Neural cell (in vitro differentiated cells): ENCODE measurements around the gene PHC1. TPM values are rescaled to one million over a fixed set of nuclear protein-coding genes. Genes with fewer than 3 reads are reported as not detected.

Source experiments
- H2AFZ ChIP-seq: fragments of 200-600, 300-800 bp; sonication (generic), shearing (Covaris generic); 2 replicates; pipeline ENCODE4 v1.6.0; 2014; ENCODE audit warnings: low read depth, mild to moderate bottlenecking, antibody characterized with exemption, low read length, moderate library complexity
- H3F3A ChIP-seq: fragments of 200-600 bp; shearing (Covaris generic); 2 replicates; pipeline ENCODE4 v1.6.1; 2016; ENCODE audit warnings: mild to moderate bottlenecking, moderate library complexity, mixed read lengths, antibody characterized with exemption, low read length; ENCODE audit not compliant: insufficient read depth, poor library complexity, severe bottlenecking
- H3K27ac ChIP-seq: fragments of 200-600, 300-800 bp; sonication (generic), shearing (Covaris generic); 2 replicates; pipeline ENCODE4 v1.5.1; 2014; ENCODE audit warnings: mild to moderate bottlenecking, low read length, moderate library complexity
- H3K27me3 ChIP-seq: fragments of 300-800, 200-600 bp; sonication (generic), shearing (Covaris generic); 2 replicates; pipeline ENCODE4 v1.6.0; 2014; ENCODE audit warnings: mild to moderate bottlenecking, low read depth, low read length, moderate library complexity; ENCODE audit not compliant: insufficient read depth
- H3K36me3 ChIP-seq: fragments of 300-800, 200-600 bp; sonication (generic), shearing (Covaris generic); 2 replicates; pipeline ENCODE4 v1.5.1; 2014; ENCODE audit warnings: mild to moderate bottlenecking, antibody characterized with exemption, low read length, moderate library complexity; ENCODE audit not compliant: insufficient read depth
- H3K4me2 ChIP-seq: fragments of 300-800, 200-600 bp; sonication (generic), shearing (Covaris generic); 2 replicates; pipeline ENCODE4 v1.6.0; 2014; ENCODE audit warnings: mild to moderate bottlenecking, low read length
- H3K4me3 ChIP-seq: fragments of 300-800, 200-600 bp; sonication (generic), shearing (Covaris generic); 2 replicates; pipeline ENCODE4 v1.5.1; 2014; ENCODE audit warnings: mild to moderate bottlenecking, low read length, moderate library complexity
- H3K79me2 ChIP-seq: fragments of 200-600 bp; shearing (Covaris generic); replicated peaks from 2 replicates; pipeline ENCODE4 v1.6.0; 2014; ENCODE audit warnings: mild to moderate bottlenecking, low read length, moderate library complexity; ENCODE audit not compliant: insufficient read depth
- H3K9ac ChIP-seq: fragments of 300-800, 200-600 bp; sonication (generic), shearing (Covaris generic); 2 replicates; pipeline ENCODE4 v1.6.1; 2016; ENCODE audit warnings: mild to moderate bottlenecking, low read length, mixed read lengths
- H3K9me2 ChIP-seq: fragments of 200-600 bp; shearing (Covaris generic); 2 replicates; pipeline ENCODE4 v1.6.1; 2016; ENCODE audit warnings: mild to moderate bottlenecking, low read length, mixed read lengths; ENCODE audit not compliant: insufficient read depth
- H3K9me3 ChIP-seq: fragments of 200-600, 300-800 bp; sonication (generic), shearing (Covaris generic); 2 replicates; pipeline ENCODE4 v1.6.1; 2016; ENCODE audit warnings: mild to moderate bottlenecking, mixed run types, low read length, moderate library complexity, mixed read lengths
- H4K20me1 ChIP-seq: fragments of 200-600 bp; shearing (Covaris generic); 2 replicates; pipeline ENCODE4 v1.6.1; 2016; ENCODE audit warnings: mild to moderate bottlenecking, mixed run types; ENCODE audit not compliant: insufficient read depth
- EP300 ChIP-seq: fragments of 450-650 bp; conservative IDR thresholded peaks from 2 replicates; pipeline ENCODE4 v1.6.1; 2014; ENCODE audit warnings: antibody characterized with exemption, mild to moderate bottlenecking, moderate library complexity; ENCODE audit not compliant: poor library complexity, severe bottlenecking
- EZH2 ChIP-seq: fragments of 200-600, 300-800 bp; shearing (Covaris generic), sonication (generic); IDR thresholded peaks from 2 replicates; pipeline ENCODE4 v1.6.1; 2014; ENCODE audit warnings: antibody characterized with exemption, low read length, borderline replicate concordance, mild to moderate bottlenecking; ENCODE audit not compliant: insufficient read depth, poor library complexity, severe bottlenecking
- MXI1 ChIP-seq: fragments of 450-650 bp; conservative IDR thresholded peaks from 2 replicates; pipeline ENCODE4 v1.6.1; 2014; ENCODE audit warnings: antibody characterized with exemption, mild to moderate bottlenecking; ENCODE audit not compliant: poor library complexity, severe bottlenecking
- POLR2AphosphoS5 ChIP-seq: IDR thresholded peaks from 2 replicates; pipeline ENCODE4 v1.6.1; 2012
- RAD21 ChIP-seq: fragments of 450-650 bp; conservative IDR thresholded peaks from 2 replicates; pipeline ENCODE4 v1.6.1; 2014; ENCODE audit warnings: antibody characterized with exemption, mild to moderate bottlenecking, moderate library complexity
- SMC3 ChIP-seq: fragments of 450-650 bp; conservative IDR thresholded peaks from 2 replicates; pipeline ENCODE4 v1.6.1; 2014; ENCODE audit warnings: antibody characterized with exemption, mild to moderate bottlenecking, moderate library complexity; ENCODE audit not compliant: poor library complexity
- TAF1 ChIP-seq: IDR thresholded peaks from 2 replicates; pipeline ENCODE4 v1.6.1; 2012; ENCODE audit warnings: low read depth
- polyA plus RNA-seq: library from polyadenylated mRNA; depleted of rRNA; stranded (reverse); fragments of >200 nt; gene quantifications from 2 replicates; pipeline ENCODE4 v1.2.3, GENCODE V29; 2014
- TF ChIP-seq, protein P1 (sequence below): fragments of 450-650 bp; IDR thresholded peaks from 2 replicates; pipeline ENCODE4 v1.5.1; 2014; ENCODE audit warnings: antibody characterized with exemption, mild to moderate bottlenecking, moderate library complexity; ENCODE audit not compliant: poor library complexity, severe bottlenecking
- TF ChIP-seq, protein P2 (sequence below): IDR thresholded peaks from 2 replicates; pipeline ENCODE4 v1.6.1; 2012; ENCODE audit warnings: borderline replicate concordance

Gene PHC1
- polyA plus RNA-seq, 1 donor from 2014 or later = 104 TPM

DNA sequence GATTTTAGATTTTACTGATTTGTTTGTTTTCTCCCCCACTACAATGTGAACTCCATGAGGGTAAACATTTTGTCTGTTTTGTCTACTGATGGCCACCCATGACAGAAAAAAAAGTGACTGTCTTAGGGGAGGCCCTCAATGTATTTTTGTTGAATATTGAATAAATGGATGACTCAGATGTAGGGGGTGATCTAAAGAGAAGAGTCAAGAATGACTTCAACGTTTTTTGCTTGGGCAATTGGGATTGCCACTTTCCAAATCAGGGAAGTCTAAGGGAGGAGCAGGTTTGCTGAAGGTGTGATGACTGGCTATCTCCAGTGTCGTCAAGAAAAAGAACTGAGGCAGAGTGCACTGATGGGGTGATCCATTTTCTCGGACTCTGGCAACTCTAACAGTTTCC is 10.7 kb upstream of the PHC1 start:
- no peaks in the 10 kb centered on the region for H3K9me2 ChIP-seq

DNA sequence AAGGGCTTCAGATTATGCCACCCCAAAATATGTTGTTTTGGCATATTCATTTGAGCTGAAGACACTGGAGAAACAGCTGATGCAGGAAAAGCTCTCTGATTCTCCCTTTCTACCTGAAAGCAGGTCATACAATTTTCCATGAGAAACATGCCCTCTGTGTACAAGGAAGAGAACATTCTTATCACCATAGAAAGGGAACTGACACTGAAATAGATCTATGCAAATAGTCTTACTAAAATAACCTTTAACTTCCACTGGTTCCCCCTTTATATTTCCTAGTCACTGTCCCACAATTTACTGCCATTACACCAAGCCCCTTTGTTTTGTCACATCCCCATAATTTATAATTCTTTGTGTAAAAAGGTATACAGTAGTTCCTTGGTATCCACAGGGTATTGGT is 9.6 kb upstream of the PHC1 start:
- no peak overlapping the region for H2AFZ ChIP-seq
- no peak overlapping the region for H3K27ac ChIP-seq
- no peaks in the 10 kb centered on the region for H3K9me2 ChIP-seq
- no peaks in the 10 kb centered on the region for H4K20me1 ChIP-seq
- H3K9ac ChIP-seq = no peak overlapping the region
- H3K36me3 ChIP-seq = no peaks in the 10 kb centered on the region
- TF ChIP-seq EZH2 (no peak), EP300 (no peak), MXI1 (no peak), TAF1 (no peak), POLR2AphosphoS5 (no peak)
- TF ChIP-seq, protein P1, sequence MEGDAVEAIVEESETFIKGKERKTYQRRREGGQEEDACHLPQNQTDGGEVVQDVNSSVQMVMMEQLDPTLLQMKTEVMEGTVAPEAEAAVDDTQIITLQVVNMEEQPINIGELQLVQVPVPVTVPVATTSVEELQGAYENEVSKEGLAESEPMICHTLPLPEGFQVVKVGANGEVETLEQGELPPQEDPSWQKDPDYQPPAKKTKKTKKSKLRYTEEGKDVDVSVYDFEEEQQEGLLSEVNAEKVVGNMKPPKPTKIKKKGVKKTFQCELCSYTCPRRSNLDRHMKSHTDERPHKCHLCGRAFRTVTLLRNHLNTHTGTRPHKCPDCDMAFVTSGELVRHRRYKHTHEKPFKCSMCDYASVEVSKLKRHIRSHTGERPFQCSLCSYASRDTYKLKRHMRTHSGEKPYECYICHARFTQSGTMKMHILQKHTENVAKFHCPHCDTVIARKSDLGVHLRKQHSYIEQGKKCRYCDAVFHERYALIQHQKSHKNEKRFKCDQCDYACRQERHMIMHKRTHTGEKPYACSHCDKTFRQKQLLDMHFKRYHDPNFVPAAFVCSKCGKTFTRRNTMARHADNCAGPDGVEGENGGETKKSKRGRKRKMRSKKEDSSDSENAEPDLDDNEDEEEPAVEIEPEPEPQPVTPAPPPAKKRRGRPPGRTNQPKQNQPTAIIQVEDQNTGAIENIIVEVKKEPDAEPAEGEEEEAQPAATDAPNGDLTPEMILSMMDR = no peak
- TF ChIP-seq, protein P2, sequence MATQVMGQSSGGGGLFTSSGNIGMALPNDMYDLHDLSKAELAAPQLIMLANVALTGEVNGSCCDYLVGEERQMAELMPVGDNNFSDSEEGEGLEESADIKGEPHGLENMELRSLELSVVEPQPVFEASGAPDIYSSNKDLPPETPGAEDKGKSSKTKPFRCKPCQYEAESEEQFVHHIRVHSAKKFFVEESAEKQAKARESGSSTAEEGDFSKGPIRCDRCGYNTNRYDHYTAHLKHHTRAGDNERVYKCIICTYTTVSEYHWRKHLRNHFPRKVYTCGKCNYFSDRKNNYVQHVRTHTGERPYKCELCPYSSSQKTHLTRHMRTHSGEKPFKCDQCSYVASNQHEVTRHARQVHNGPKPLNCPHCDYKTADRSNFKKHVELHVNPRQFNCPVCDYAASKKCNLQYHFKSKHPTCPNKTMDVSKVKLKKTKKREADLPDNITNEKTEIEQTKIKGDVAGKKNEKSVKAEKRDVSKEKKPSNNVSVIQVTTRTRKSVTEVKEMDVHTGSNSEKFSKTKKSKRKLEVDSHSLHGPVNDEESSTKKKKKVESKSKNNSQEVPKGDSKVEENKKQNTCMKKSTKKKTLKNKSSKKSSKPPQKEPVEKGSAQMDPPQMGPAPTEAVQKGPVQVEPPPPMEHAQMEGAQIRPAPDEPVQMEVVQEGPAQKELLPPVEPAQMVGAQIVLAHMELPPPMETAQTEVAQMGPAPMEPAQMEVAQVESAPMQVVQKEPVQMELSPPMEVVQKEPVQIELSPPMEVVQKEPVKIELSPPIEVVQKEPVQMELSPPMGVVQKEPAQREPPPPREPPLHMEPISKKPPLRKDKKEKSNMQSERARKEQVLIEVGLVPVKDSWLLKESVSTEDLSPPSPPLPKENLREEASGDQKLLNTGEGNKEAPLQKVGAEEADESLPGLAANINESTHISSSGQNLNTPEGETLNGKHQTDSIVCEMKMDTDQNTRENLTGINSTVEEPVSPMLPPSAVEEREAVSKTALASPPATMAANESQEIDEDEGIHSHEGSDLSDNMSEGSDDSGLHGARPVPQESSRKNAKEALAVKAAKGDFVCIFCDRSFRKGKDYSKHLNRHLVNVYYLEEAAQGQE = no peak
- no peaks in the 10 kb centered on the region for H3K9me3 ChIP-seq
- no peak overlapping the region for H3K4me3 ChIP-seq
- no peak overlapping the region for H3K4me2 ChIP-seq
- no peaks in the 10 kb centered on the region for H3K79me2 ChIP-seq
- no peaks in the 10 kb centered on the region for H3K27me3 ChIP-seq
- H3F3A ChIP-seq = no peaks in the 10 kb centered on the region

More for the DNA sequence above, 10.7 kb upstream of the PHC1 start:
- no peaks in the 10 kb centered on the region for H4K20me1 ChIP-seq
- no peaks in the 10 kb centered on the region for H3F3A ChIP-seq
- no peak overlapping the region for H3K27ac ChIP-seq
- no peaks in the 10 kb centered on the region for H3K9me3 ChIP-seq
- H3K4me2 ChIP-seq = no peak overlapping the region
- no peak overlapping the region for H3K9ac ChIP-seq
- H3K27me3 ChIP-seq = no peaks in the 10 kb centered on the region
- H3K4me3 ChIP-seq = no peak overlapping the region
- TF ChIP-seq SMC3 = no peak
- no peak for TF ChIP-seq EZH2
- TF ChIP-seq RAD21 = no peak
- TF ChIP-seq EP300 = no peak
- TF ChIP-seq MXI1 = no peak
- no peaks in the 10 kb centered on the region for H3K36me3 ChIP-seq
- no peak overlapping the region for H2AFZ ChIP-seq
- H3K79me2 ChIP-seq = no peaks in the 10 kb centered on the region
